Upper lobe of right lung (tissue), 1 donor: ENCODE measurements around the gene GPR27. TPM values are rescaled to one million over a fixed set of nuclear protein-coding genes. Genes with fewer than 3 reads are reported as not detected.

Source experiments
- ATAC-seq: fragments of 200-7000 bp; cut with Tn5 transposase; one replicate; pipeline ENCODE4 v1.9.1; 2020; ENCODE audit warnings: mild to moderate bottlenecking, moderate library complexity
- DNase-seq: peaks from one replicate; pipeline ENCODE4 v3.0.0-alpha.2; 2020
- H3K27ac ChIP-seq: fragments of 200-600 bp; one replicate; pipeline ENCODE4 v1.8.0; 2022
- H3K27me3 ChIP-seq: fragments of 200-600 bp; one replicate; pipeline ENCODE4 v1.8.0; 2022; ENCODE audit warnings: mild to moderate bottlenecking
- H3K36me3 ChIP-seq: fragments of 200-600 bp; one replicate; pipeline ENCODE4 v1.8.0; 2022
- H3K4me1 ChIP-seq: fragments of 200-600 bp; one replicate; pipeline ENCODE4 v1.8.0; 2022
- H3K4me3 ChIP-seq: fragments of 200-600 bp; one replicate; pipeline ENCODE4 v1.8.0; 2022; ENCODE audit warnings: mild to moderate bottlenecking
- H3K9me3 ChIP-seq: fragments of 200-600 bp; one replicate; pipeline ENCODE4 v1.8.0; 2022
- CTCF ChIP-seq: fragments of 200-600 bp; IDR thresholded peaks from one replicate; pipeline ENCODE4 v1.8.0; 2022; ENCODE audit warnings: antibody characterized with exemption
- intact Hi-C: fragments of 100-400 bp; cut with DNase I; formaldehyde crosslinking; loops from one replicate; pipeline ENCODE4 v1.11.0; 2022
- total RNA-seq: library from RNA; stranded (reverse); fragmentation: NEBNext Ultra II Directional; extraction: Animal tissue kit (Norgen Biotek cat#: 25700); gene quantifications from one replicate; pipeline ENCODE4 v1.2.1, GENCODE V29; 2021
- donor health status: DM: no; HTN: yes; CAD: no; lungs with severe emphysema.

The GPR27 gene
- total RNA-seq, 1 donor from 2014 or later, result 3.7 TPM

- H3K4me3 ChIP-seq, result no peak overlapping the region
- no peaks in the 10 kb centered on the region for H3K9me3 ChIP-seq
- no peaks in the 10 kb centered on the region for H3K27me3 ChIP-seq
- intact Hi-C loops, result no loop called here
- no peak for ATAC-seq
- no peak for TF ChIP-seq CTCF
- no peak for DNase-seq
- peaks cover 19% of the 10 kb centered on the region for H3K4me1 ChIP-seq
- no peaks in the 10 kb centered on the region for H3K36me3 ChIP-seq
- H3K27ac ChIP-seq, result no peak overlapping the region
Measured at GRCh38 chr3:71721002-71721401, 32.7 kb upstream of the GPR27 start.

- TF ChIP-seq CTCF, result no peak
- no peaks in the 10 kb centered on the region for H3K36me3 ChIP-seq
- no peak overlapping the region for H3K4me3 ChIP-seq
- H3K4me1 ChIP-seq, result peaks cover 19% of the 10 kb centered on the region
- intact Hi-C loops, result no loop called here
- H3K27ac ChIP-seq, result no peak overlapping the region
- no peak for DNase-seq
- H3K27me3 ChIP-seq, result no peaks in the 10 kb centered on the region
- no peaks in the 10 kb centered on the region for H3K9me3 ChIP-seq
- ATAC-seq, result no peak
Measured at GRCh38 chr3:71721651-71722157, 32.0 kb upstream of the GPR27 start.

GRCh38 chr3:71722693-71723092 lies 31.0 kb upstream of the GPR27 start:
- intact Hi-C loops, result no loop called here
- H3K4me3 ChIP-seq, result no peak overlapping the region
- ATAC-seq (no peak), DNase-seq (no peak)
- H3K4me1 ChIP-seq, result peaks cover 19% of the 10 kb centered on the region
- H3K9me3 ChIP-seq, result no peaks in the 10 kb centered on the region
- no peaks in the 10 kb centered on the region for H3K36me3 ChIP-seq
- no peaks in the 10 kb centered on the region for H3K27me3 ChIP-seq
- no peak for TF ChIP-seq CTCF
- H3K27ac ChIP-seq, result no peak overlapping the region

GRCh38 chr3:71723452-71724170 lies 30.0 kb upstream of the GPR27 start:
- Histone ChIP-seq H3K4me1 (peaks cover 19% of the 10 kb centered on the region), H3K4me3 (peak overlapping the region; percentile 70), H3K9me3 (no peaks in the 10 kb centered on the region), H3K27ac (peak overlapping the region; percentile 72), H3K36me3 (no peaks in the 10 kb centered on the region), H3K27me3 (no peaks in the 10 kb centered on the region)
- intact Hi-C loops, result no loop called here
- DNase-seq (no peak), ATAC-seq (no peak)
- TF ChIP-seq CTCF, result no peak

- ATAC-seq, result no peak
- H3K27ac ChIP-seq, result peak overlapping the region; percentile 72
Measured at GRCh38 chr3:71724171-71724453, 29.5 kb upstream of the GPR27 start.

More at GRCh38 chr3:71724171-71724453, 29.5 kb upstream of the GPR27 start:
- Histone ChIP-seq H3K4me3 (peak overlapping the region; percentile 70), H3K27me3 (no peaks in the 10 kb centered on the region), H3K4me1 (peaks cover 19% of the 10 kb centered on the region), H3K9me3 (no peaks in the 10 kb centered on the region), H3K36me3 (no peaks in the 10 kb centered on the region)
- no peak for TF ChIP-seq CTCF
- intact Hi-C loops, result no loop called here
- no peak for DNase-seq
